K562 (cell line): ENCODE results near the gene ZNF782. TPM values are rescaled to one million over a fixed set of nuclear protein-coding genes. Genes with fewer than 3 reads are reported as not detected.

ENCODE experiments used
- ASH1L ChIP-seq: fragments of 450-650 bp; IDR thresholded peaks from 2 replicates; pipeline ENCODE4 v1.6.1; 2018; ENCODE audit warnings: borderline replicate concordance, mild to moderate bottlenecking, low read depth; ENCODE audit not compliant: partially characterized antibody
- FOS ChIP-seq: IDR thresholded peaks from 3 replicates; pipeline ENCODE4 v1.6.1; 2011; ENCODE audit not compliant: insufficient read length; ENCODE audit errors: extremely low read depth
- GTF3C2 ChIP-seq: IDR thresholded peaks from 3 replicates; pipeline ENCODE4 v1.6.1; 2011; ENCODE audit warnings: borderline replicate concordance, mild to moderate bottlenecking, moderate library complexity; ENCODE audit not compliant: insufficient read length; ENCODE audit errors: extremely low read depth
- HINFP ChIP-seq: fragments of 450-650 bp; conservative IDR thresholded peaks from 2 replicates; pipeline ENCODE4 v1.6.1; 2016; ENCODE audit warnings: missing genetic modification characterization, low read depth, mild to moderate bottlenecking, control low read depth, missing compliant biosample characterization
- KDM2B ChIP-seq: fragments of 250-450 bp; sonication (Bioruptor Pico); IDR thresholded peaks from 2 replicates; pipeline ENCODE4 v1.8.0; 2021; ENCODE audit warnings: mild to moderate bottlenecking, moderate library complexity
- MTA3 ChIP-seq: fragments of 450-650 bp; formaldehyde crosslinking; IDR thresholded peaks from 2 replicates; pipeline ENCODE4 v1.6.1; 2017; ENCODE audit warnings: mild to moderate bottlenecking, borderline replicate concordance
- NUFIP1 ChIP-seq: fragments of 450-650 bp; IDR thresholded peaks from 2 replicates; pipeline ENCODE4 v1.6.1; 2018; ENCODE audit not compliant: partially characterized antibody
- TBP ChIP-seq: optimal IDR thresholded peaks from 2 replicates; pipeline ENCODE3; 2011; ENCODE audit warnings: low read depth, low read length, improper control_type of control experiment
- ZBTB33 ChIP-seq: sonication (generic); formaldehyde crosslinking; IDR thresholded peaks from 2 replicates; pipeline ENCODE4 v1.8.1; 2023; ENCODE audit warnings: mild to moderate bottlenecking, missing genetic modification reagents
- ZFX ChIP-seq: sonication (generic); formaldehyde crosslinking; IDR thresholded peaks from 2 replicates; pipeline ENCODE4 v1.8.0; 2022; ENCODE audit warnings: mild to moderate bottlenecking, missing genetic modification reagents, moderate library complexity
- ZMIZ1 ChIP-seq, 2 experiments: fragments of 150-350 bp in 1 of 2; IDR thresholded peaks; 2 replicates each; pipeline ENCODE4 v1.6.1; 2012 to 2016; ENCODE audit warnings: low read depth in 2 of 2, low read length in 2 of 2, mild to moderate bottlenecking in 1 of 2, moderate library complexity in 1 of 2
- ZNF217 ChIP-seq: sonication (generic); formaldehyde crosslinking; IDR thresholded peaks from 2 replicates; pipeline ENCODE4 v1.8.0; 2022; ENCODE audit warnings: mild to moderate bottlenecking, missing genetic modification reagents
- polyA plus RNA-seq, 8 experiments: library from polyadenylated mRNA; depleted of rRNA in 4 of 8; stranded (reverse) in 5 of 8; unstranded in 3 of 8; fragments of >200 nt; fragmentation: Nextera tagmentation in 2 of 8; fragmentation: Illumina TruSeq in 1 of 8; extraction: Ambion mirVana in 2 of 8; extraction: Trizol in 1 of 8; gene quantifications; 2 replicates each; pipeline versions ENCODE4 v1.2.1 to v1.2.3, GENCODE V29; 2011 to 2014; ENCODE audit warnings: inconsistent platforms in 1 of 8, missing spikeins in 1 of 8
- total RNA-seq, 7 experiments: library from RNA; depleted of rRNA in 6 of 7; stranded (reverse); fragments of >200 nt in 6 of 7; fragmentation: Illumina TruSeq in 2 of 7; extraction: Trizol in 2 of 7; gene quantifications; 2 replicates each; pipeline versions ENCODE4 v1.2.1 to v1.2.3, GENCODE V29; 2011 to 2021; ENCODE audit warnings: low replicate concordance in 1 of 7
- TF ChIP-seq, protein P1 (sequence below): sonication (generic); formaldehyde crosslinking; IDR thresholded peaks from 2 replicates; pipeline ENCODE4 v1.8.0; 2022; ENCODE audit warnings: missing genetic modification reagents, mild to moderate bottlenecking, borderline replicate concordance

The ZNF782 gene
- total and polyA plus RNA-seq, 9 of the 15 experiments (the other 6 are each of a cell fraction or from before 2014, with no cell fraction given): 0.38 to 8.8 (median 4.5) TPM

- TF ChIP-seq, protein P1, sequence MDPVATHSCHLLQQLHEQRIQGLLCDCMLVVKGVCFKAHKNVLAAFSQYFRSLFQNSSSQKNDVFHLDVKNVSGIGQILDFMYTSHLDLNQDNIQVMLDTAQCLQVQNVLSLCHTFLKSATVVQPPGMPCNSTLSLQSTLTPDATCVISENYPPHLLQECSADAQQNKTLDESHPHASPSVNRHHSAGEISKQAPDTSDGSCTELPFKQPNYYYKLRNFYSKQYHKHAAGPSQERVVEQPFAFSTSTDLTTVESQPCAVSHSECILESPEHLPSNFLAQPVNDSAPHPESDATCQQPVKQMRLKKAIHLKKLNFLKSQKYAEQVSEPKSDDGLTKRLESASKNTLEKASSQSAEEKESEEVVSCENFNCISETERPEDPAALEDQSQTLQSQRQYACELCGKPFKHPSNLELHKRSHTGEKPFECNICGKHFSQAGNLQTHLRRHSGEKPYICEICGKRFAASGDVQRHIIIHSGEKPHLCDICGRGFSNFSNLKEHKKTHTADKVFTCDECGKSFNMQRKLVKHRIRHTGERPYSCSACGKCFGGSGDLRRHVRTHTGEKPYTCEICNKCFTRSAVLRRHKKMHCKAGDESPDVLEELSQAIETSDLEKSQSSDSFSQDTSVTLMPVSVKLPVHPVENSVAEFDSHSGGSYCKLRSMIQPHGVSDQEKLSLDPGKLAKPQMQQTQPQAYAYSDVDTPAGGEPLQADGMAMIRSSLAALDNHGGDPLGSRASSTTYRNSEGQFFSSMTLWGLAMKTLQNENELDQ (CRISPR knock-in tag): no peak
- no peak for TF ChIP-seq GTF3C2
- TF ChIP-seq ZNF217 (CRISPR knock-in tag): no peak
- TF ChIP-seq NUFIP1: no peak
- 0 out of 2 replicates have a peak, but pooled peaks have one; percentile 18 for TF ChIP-seq MTA3
- no peak for TF ChIP-seq HINFP (tag)
- TF ChIP-seq TBP: peak; percentile 50
- no peak for TF ChIP-seq KDM2B (CRISPR knock-in tag)
- no peak for TF ChIP-seq FOS
- TF ChIP-seq ASH1L: no peak
- peak; percentile 88 for TF ChIP-seq ZFX (CRISPR knock-in tag)
- no peak for TF ChIP-seq ZBTB33 (CRISPR knock-in tag)
- TF ChIP-seq ZMIZ1 (IDR thresholded peaks at IDR 0.05; ENCODE audit: low read depth in 2 of 2, low read length in 2 of 2): no peak
These were observed at the start of gene ZNF782 (continued) for GRCh38 chr9:96853781-96854650.
